ENCODE measurements around the gene RAD18. TPM values are rescaled to one million over a fixed set of nuclear protein-coding genes. Genes with fewer than 3 reads are reported as not detected.

Gene RAD18
- total RNA-seq, 1 donor from 2014 or later, result 8.8 TPM

- no peak for DNase-seq (ENCODE audit: low spot score)
Observed at GRCh38 chr3:8836096-8836495, 127.2 kb downstream of the RAD18 start.

- no peak for DNase-seq (ENCODE audit: low spot score)
Observed at GRCh38 chr3:8835385-8835784, 127.9 kb downstream of the RAD18 start.

GRCh38 chr3:8834974-8835373 is 128.3 kb downstream of the RAD18 start:
- DNase-seq (ENCODE audit: low spot score), result no peak

- DNase-seq (ENCODE audit: low spot score), result no peak
Observed at GRCh38 chr3:8827641-8828040, 135.6 kb downstream of the RAD18 start.

Other genes with a start within 250 kb of the RAD18 start
- not detected for gene CAV3, start 229.7 kb downstream of the RAD18 start, total RNA-seq
- gene OXTR, start 193.9 kb downstream of the RAD18 start, total RNA-seq, result 6.0 TPM